NT2/D1 (cell line): Measurements from ENCODE around the gene CADM2.

ENCODE experiments used
- YY1 ChIP-seq: IDR thresholded peaks from 2 replicates; pipeline ENCODE4 v1.6.1; 2011; ENCODE audit not compliant: insufficient read length, insufficient read depth
- ZNF274 ChIP-seq: IDR thresholded peaks from 2 replicates; pipeline ENCODE4 v1.6.1; 2011; ENCODE audit warnings: mild to moderate bottlenecking, low read depth, low read length

GRCh38 chr3:85853805-85854204 lies 895.0 kb downstream of the CADM2 start:
- no peak for TF ChIP-seq ZNF274
- no peak for TF ChIP-seq YY1
